ENCODE measurements around the gene TRAPPC2B.

TRAPPC2B gene

DNA sequence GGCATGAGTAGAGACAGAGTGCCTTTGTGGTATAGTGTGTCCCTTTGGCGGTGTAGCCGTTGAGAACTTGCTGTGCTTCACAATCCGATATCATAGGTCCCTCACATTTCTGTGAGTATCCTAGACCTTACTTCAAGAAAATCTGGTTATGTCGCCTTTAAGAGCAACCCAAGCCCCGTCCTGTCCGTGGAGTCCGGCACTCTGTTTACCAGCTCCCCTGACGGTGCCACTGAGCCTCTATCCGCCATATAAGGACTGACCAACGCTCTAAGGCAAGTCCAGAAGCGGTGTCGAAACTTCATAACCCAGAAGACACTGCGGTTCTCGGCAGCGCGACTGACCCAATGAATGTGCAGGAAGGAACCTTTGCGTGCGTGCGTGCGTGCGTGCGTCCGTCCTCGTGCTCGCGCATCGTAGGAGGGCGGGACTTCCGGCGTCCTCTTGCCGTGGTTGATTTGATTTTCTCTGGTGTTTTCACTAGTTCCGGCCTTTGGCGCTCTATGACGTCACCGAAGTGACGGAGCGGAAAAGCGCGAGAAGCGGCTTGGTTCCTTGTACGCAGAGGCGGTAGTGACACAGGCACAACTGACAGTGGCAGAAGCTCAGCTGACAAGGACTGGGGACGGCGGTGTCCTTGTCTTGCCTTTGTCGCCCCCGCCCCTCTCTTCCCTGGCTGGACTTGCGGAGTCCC lies at the start of gene TRAPPC2B, which contains the start of gene ZNF547:
TSS of gene TRAPPC2B (plus strand) at position 555 of the 691 bp plus-strand sequence. CDS start 1,283 bp downstream, outside the sequence.
TSS of gene ZNF547 (plus strand) at position 555 of the 691 bp plus-strand sequence. CDS start 5,005 bp downstream, outside the sequence.
- DNase-seq, result peak; percentile 99

GRCh38 chr19:57314146-57314545 lies 49.2 kb upstream of the TRAPPC2B start:
- DNase-seq, result peak; percentile 11

- DNase-seq, result no peak
These were observed 45.8 kb upstream of the TRAPPC2B start for GRCh38 chr19:57317503-57317902.

GRCh38 chr19:57319869-57320179 lies 43.5 kb upstream of the TRAPPC2B start:
- no peak for DNase-seq

GRCh38 chr19:57320180-57321084 lies 42.9 kb upstream of the TRAPPC2B start, which contains the start of gene ZNF543:
TSS of gene ZNF543 (plus strand) at chr19:57320472. CDS start at chr19:57320854, 382 bp downstream.
- DNase-seq, result peak; percentile 98

GRCh38 chr19:57321116-57321515 lies 42.2 kb upstream of the TRAPPC2B start:
- peak; percentile 9 for DNase-seq

DNA sequence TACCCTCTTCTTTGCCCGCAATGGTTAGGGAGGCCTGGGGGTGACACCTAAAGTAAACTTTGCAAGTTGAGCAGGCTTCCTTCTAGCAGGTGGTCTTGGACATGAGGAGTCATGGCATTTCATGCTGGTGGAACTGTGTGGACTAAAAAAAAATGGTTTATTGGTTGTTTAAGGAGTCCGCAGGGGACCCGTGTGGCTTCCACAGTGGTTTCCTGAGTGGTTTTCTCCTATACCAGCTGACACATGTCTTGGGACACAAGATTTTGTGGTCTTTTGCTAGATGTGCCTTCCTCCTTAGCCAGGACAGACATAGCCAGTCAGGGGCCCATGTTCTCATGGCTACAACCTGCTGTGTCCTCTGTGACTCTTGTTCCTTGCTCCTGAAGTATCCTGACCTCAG lies 41.6 kb upstream of the TRAPPC2B start:
- no peak for DNase-seq

- no peak for DNase-seq
These were observed 38.4 kb upstream of the TRAPPC2B start for GRCh38 chr19:57324992-57325391.

GRCh38 chr19:57327993-57328392 lies 35.4 kb upstream of the TRAPPC2B start:
- no peak for DNase-seq

GRCh38 chr19:57334191-57334590 lies 29.2 kb upstream of the TRAPPC2B start:
- no peak for DNase-seq

DNA sequence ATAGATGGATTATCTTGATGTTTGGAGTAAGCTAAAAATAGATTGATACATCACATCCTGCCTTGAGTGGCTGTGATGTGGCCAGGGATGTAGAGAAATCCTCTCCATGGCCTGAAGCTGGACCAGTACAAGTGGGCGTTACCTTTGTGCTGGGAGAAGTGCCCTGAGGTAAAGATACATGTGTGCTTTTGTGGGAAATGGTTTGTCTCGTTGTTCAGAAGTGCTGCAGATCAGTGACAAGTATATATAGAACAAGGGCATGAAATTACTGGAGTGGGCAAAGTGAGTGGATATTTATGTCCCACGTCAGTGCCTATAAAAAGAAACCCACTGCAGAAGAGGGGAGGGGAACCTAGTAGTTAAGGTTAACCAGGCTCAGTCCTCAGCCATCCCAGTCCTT lies 24.5 kb upstream of the TRAPPC2B start:
- no peak for DNase-seq

GRCh38 chr19:57342582-57342981 lies 20.8 kb upstream of the TRAPPC2B start:
- DNase-seq, result no peak

GRCh38 chr19:57348136-57348535 lies 15.2 kb upstream of the TRAPPC2B start:
- no peak for DNase-seq

- peak; percentile 96 for DNase-seq
These were observed 12.2 kb upstream of the TRAPPC2B start, which contains the start of gene ZNF304 for GRCh38 chr19:57350877-57351805. TSS of gene ZNF304 (plus strand) at chr19:57351271. CDS start at chr19:57351665, 394 bp downstream.

GRCh38 chr19:57351867-57352266 lies 11.5 kb upstream of the TRAPPC2B start:
- DNase-seq, result no peak

DNA sequence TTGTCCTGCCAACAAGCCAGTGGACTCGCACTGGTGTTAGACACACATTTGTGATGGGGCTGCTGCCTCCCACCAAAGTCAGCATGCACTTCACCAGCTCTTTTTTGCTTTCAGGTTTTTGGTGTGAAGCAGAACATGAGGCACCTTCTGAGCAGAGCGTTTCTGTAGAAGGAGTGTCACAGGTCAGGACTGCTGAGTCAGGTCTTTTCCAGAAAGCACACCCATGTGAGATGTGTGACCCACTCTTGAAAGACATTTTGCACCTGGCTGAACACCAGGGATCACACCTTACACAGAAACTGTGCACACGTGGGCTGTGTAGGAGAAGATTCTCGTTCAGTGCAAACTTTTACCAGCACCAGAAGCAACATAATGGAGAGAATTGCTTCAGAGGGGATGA lies 7.4 kb upstream of the TRAPPC2B start:
- DNase-seq, result no peak

- no peak for DNase-seq
These were observed 5.9 kb upstream of the TRAPPC2B start for GRCh38 chr19:57357406-57357805.

GRCh38 chr19:57359300-57359699 lies 4.1 kb upstream of the TRAPPC2B start:
- DNase-seq, result no peak

GRCh38 chr19:57362419-57362818 lies 932 bp upstream of the TRAPPC2B start:
- no peak for DNase-seq

- DNase-seq, result no peak
These were observed 384 bp downstream of the TRAPPC2B start for GRCh38 chr19:57363688-57364181.

DNA sequence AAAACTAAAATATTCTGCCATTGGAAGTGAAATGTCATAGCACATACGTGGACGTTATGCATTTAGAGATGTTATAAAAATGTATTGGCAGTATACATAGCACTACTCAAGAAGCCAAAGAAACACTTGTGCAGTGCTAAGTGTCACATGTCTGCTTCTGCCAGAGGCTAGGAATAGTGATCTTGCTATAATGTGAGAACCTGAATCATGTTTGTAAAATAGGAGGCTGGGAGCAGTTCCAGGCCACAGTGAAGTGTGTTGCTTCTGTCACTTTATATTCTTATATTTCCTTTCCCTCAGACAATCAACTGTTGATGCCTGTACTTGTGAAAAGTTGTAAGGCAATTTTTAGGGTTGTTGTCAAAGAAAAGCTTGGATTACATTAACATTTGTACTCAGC lies 3.4 kb downstream of the TRAPPC2B start:
- no peak for DNase-seq

- no peak for DNase-seq
These were observed 10.8 kb downstream of the TRAPPC2B start for GRCh38 chr19:57374179-57374578.

Data from NCI-H1105 (cell line).